ENCODE data around the gene RAB40C. TPM values are rescaled to one million over a fixed set of nuclear protein-coding genes. Genes with fewer than 3 reads are reported as not detected.

The RAB40C gene
- total RNA-seq, 1 donor = 11.2 TPM

- no peaks in the 10 kb centered on the region for H3K36me3 ChIP-seq (ENCODE audit: insufficient read depth, low read length)
- no peak overlapping the region for H3K4me3 ChIP-seq (ENCODE audit: insufficient read depth, low read length)
- peaks cover 6% of the 10 kb centered on the region for H3K4me1 ChIP-seq (ENCODE audit: insufficient read depth, low read length)
- H2AFZ ChIP-seq (ENCODE audit: low read length) = no peak overlapping the region
- peak; percentile 94 for DNase-seq (ENCODE audit: insufficient read length, low spot score, missing footprints)
- H3K4me2 ChIP-seq (ENCODE audit: insufficient read depth, low read length) = no peak overlapping the region
- peaks cover 36% of the 10 kb centered on the region for H3K27me3 ChIP-seq (ENCODE audit: insufficient read depth, low read length)
- H3K79me2 ChIP-seq (ENCODE audit: insufficient read depth, low read length) = no peaks in the 10 kb centered on the region
- TF ChIP-seq CTCF (IDR thresholded peaks at IDR 0.05; ENCODE audit: extremely low read depth, low read depth, low read length) = no peak
- no peaks in the 10 kb centered on the region for H3K9me3 ChIP-seq (ENCODE audit: low read depth, low read length)
- no peak overlapping the region for H3K27ac ChIP-seq (ENCODE audit: low read depth, low read length)
- H4K20me1 ChIP-seq (ENCODE audit: insufficient read depth, low read length) = peaks cover 3% of the 10 kb centered on the region
Observed at GRCh38 chr16:558298-559020, 31.4 kb upstream of the RAB40C start.

GRCh38 chr16:559021-559380 is 30.9 kb upstream of the RAB40C start:
- H3K9me3 ChIP-seq (ENCODE audit: low read depth, low read length) = no peaks in the 10 kb centered on the region
- no peaks in the 10 kb centered on the region for H3K36me3 ChIP-seq (ENCODE audit: insufficient read depth, low read length)
- TF ChIP-seq CTCF (IDR thresholded peaks at IDR 0.05; ENCODE audit: extremely low read depth, low read depth, low read length) = no peak
- peak; percentile 95 for DNase-seq (ENCODE audit: insufficient read length, low spot score, missing footprints)
- peaks cover 3% of the 10 kb centered on the region for H4K20me1 ChIP-seq (ENCODE audit: insufficient read depth, low read length)
- H3K4me2 ChIP-seq (ENCODE audit: insufficient read depth, low read length) = no peak overlapping the region
- no peak overlapping the region for H2AFZ ChIP-seq (ENCODE audit: low read length)
- no peak overlapping the region for H3K27ac ChIP-seq (ENCODE audit: low read depth, low read length)
- no peak overlapping the region for H3K4me3 ChIP-seq (ENCODE audit: insufficient read depth, low read length)
- peaks cover 6% of the 10 kb centered on the region for H3K4me1 ChIP-seq (ENCODE audit: insufficient read depth, low read length)
- H3K79me2 ChIP-seq (ENCODE audit: insufficient read depth, low read length) = no peaks in the 10 kb centered on the region
- peaks cover 36% of the 10 kb centered on the region for H3K27me3 ChIP-seq (ENCODE audit: insufficient read depth, low read length)

- no peak overlapping the region for H3K4me2 ChIP-seq (ENCODE audit: insufficient read depth, low read length)
- TF ChIP-seq CTCF (IDR thresholded peaks at IDR 0.05; ENCODE audit: extremely low read depth, low read depth, low read length) = no peak
- peak; percentile 91 for DNase-seq (ENCODE audit: insufficient read length, low spot score, missing footprints)
- H3K27me3 ChIP-seq (ENCODE audit: insufficient read depth, low read length) = peaks cover 36% of the 10 kb centered on the region
- no peaks in the 10 kb centered on the region for H3K9me3 ChIP-seq (ENCODE audit: low read depth, low read length)
- no peak overlapping the region for H3K27ac ChIP-seq (ENCODE audit: low read depth, low read length)
- no peaks in the 10 kb centered on the region for H3K79me2 ChIP-seq (ENCODE audit: insufficient read depth, low read length)
- H3K4me1 ChIP-seq (ENCODE audit: insufficient read depth, low read length) = peaks cover 2% of the 10 kb centered on the region
- H3K36me3 ChIP-seq (ENCODE audit: insufficient read depth, low read length) = no peaks in the 10 kb centered on the region
- H4K20me1 ChIP-seq (ENCODE audit: insufficient read depth, low read length) = peaks cover 3% of the 10 kb centered on the region
- H3K4me3 ChIP-seq (ENCODE audit: insufficient read depth, low read length) = no peak overlapping the region
- no peak overlapping the region for H2AFZ ChIP-seq (ENCODE audit: low read length)
Observed at GRCh38 chr16:559411-560203, 30.3 kb upstream of the RAB40C start.

- no peak within 1 kb of the TSS for H3K4me3 ChIP-seq (ENCODE audit: insufficient read depth, low read length)
- H3K36me3 ChIP-seq (ENCODE audit: insufficient read depth, low read length) = no peaks in the 10 kb centered on the region
- H3K79me2 ChIP-seq (ENCODE audit: insufficient read depth, low read length) = no peaks in the 10 kb centered on the region
- peaks cover 36% of the 10 kb centered on the region for H3K27me3 ChIP-seq (ENCODE audit: insufficient read depth, low read length)
- peaks cover 3% of the 10 kb centered on the region for H4K20me1 ChIP-seq (ENCODE audit: insufficient read depth, low read length)
- H3K27ac ChIP-seq (ENCODE audit: low read depth, low read length) = no peak within 1 kb of the TSS
- no peaks in the 10 kb centered on the region for H3K9me3 ChIP-seq (ENCODE audit: low read depth, low read length)
- no peak within 1 kb of the TSS for H3K4me2 ChIP-seq (ENCODE audit: insufficient read depth, low read length)
- H2AFZ ChIP-seq (ENCODE audit: low read length) = no peak within 1 kb of the TSS
- no peaks in the 10 kb centered on the region for H3K4me1 ChIP-seq (ENCODE audit: insufficient read depth, low read length)
- TF ChIP-seq CTCF (IDR thresholded peaks at IDR 0.05; ENCODE audit: extremely low read depth, low read depth, low read length) = no peak
- no peak for DNase-seq (ENCODE audit: insufficient read length, low spot score, missing footprints)
Observed at GRCh38 chr16:560204-560700, 29.6 kb upstream of the RAB40C start, which contains the start of gene PRR35. Gene PRR35 (plus strand): TSS chr16:560394. CDS start chr16:563295, 2,901 bp downstream.
